ENCODE measurements around the gene SRCIN1.

The SRCIN1 gene

GRCh38 chr17:38617074-38617860 is 11.5 kb upstream of the SRCIN1 start:
- DNase-seq, result peak in 1 of 2 experiments; percentile 28

DNA sequence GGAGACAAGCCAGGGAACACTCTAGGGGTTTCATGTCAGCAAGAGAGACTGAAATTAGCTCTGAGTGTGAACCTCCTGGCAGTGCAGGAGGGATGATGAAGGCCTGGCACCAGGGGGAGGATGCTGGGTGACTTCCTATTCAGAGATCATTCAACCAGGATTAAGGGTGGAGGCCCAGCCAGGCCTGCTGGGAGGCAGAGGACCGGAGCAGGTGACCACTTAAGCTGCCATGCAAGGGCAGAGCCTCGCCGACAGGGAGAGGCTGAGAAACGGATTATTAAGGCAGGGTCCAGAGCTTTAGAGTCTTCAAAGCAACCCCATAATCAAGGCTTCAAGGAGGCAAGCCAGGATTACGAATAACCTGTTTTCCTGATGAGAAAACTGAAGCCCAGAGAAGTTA is 10.6 kb upstream of the SRCIN1 start:
- DNase-seq, result no peak

GRCh38 chr17:38613981-38614779 is 8.4 kb upstream of the SRCIN1 start:
- peak in 1 of 2 experiments; percentile 43 for DNase-seq

DNA sequence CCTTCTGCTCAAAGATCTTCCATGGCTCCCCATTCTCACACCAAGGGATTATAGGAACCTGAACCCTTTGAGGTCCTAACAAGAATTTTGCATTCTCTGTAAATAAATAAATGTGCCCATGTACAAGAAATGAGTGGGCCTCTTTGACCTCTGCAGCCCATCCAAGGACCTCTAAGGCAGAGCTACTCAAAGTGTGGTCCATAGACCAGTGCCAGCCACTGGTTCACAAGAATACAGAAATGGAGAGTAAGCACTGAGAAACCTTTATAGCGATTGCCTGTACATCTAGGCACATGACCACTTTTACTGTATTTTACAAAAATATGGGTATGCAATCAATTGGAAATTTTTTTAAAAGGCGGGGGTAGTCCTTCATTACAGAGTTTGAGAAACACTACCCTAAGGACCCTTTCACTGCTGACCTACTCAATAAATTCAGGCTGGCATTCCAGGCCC is 7.8 kb upstream of the SRCIN1 start:
- no peak for DNase-seq

DNA sequence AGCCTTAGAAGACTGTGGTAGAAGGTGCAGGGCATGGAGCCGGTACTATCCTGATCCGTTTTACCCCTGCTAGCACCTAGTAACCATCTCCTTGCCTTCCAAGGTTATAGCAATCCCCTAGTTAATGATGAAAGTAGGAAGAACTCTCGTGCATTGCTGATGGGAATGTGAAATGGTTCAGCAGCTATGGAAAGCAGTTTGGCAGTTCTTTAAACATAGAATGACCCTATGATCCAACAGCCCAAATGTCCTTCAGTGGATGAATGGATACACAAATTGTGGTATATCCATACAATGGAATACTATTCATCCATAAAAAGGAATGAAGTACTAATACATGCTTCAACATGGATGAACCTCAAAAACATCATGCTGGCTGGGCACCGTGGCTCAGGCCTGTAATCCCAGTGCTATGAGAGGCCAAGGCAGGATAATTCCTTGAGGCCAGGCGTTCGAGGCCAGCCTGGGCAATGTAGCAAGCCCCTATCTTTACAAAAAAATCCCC is 6.2 kb upstream of the SRCIN1 start:
- DNase-seq, result no peak

DNA sequence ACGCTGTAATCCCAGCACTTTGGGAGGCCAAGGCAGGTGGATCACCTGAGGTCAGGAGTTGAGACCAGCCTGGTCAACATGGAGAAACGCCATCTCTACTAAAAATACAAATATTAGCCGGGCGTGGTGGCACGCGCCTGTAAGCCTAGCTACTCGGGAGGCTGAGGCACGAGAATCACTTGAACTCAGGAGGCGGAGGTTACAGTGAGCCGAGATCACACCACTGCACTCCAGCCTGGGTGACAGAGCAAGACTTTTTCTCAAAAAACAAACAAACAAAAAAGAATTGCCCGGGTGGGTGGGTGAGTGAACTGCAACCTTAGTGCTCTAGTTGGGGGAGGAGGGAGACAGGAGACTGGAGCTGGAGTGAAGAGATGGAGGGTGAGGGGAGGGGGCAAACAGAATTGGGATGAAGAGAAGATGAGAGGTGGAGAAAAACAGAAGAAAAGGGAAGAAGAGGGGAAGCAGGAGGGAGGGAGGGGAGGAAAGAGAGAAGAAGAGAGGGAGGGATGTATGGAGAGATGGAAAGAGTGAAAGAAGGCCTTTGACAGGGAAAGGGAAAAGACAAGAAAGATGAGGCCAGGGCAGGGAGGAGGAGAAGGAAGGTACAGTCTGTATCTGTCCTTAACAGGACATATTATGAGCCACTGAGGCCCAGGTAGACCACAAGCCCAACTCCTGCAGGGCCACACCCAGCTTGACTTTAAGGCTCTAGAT is 5.5 kb upstream of the SRCIN1 start:
- no peak for DNase-seq

GRCh38 chr17:38609280-38610031 is 3.7 kb upstream of the SRCIN1 start:
- no peak for DNase-seq

- DNase-seq, result peak; percentile 21 to 49
Measured at GRCh38 chr17:38608648-38609047, 2.9 kb upstream of the SRCIN1 start.

- peak in 1 of 2 experiments; percentile 27 for DNase-seq
Measured at GRCh38 chr17:38606646-38607611, 1.2 kb upstream of the SRCIN1 start.

DNA sequence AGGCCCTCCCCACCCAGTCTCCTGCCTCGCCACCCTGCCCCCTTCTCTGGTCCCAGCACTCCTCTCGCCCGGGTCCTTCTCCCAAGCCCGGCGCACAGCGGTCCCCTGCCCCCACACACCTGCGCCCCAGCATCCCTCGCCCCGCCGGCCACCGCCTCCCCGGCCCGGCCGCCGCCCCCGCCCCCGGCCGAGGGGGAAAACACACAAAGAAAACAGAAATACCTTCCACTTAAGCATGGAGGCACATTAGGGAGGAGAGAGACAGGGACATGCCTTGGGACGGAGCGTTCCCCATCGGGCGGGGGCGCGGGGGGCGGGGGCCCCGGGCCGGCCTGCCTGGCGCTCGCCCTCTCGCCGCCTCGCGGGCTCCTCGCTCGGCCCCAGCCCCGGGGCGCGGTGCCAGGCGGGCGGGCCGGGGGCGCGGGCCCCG is 326 bp downstream of the SRCIN1 start:
- DNase-seq, result peak in 1 of 2 experiments; percentile 75

DNA sequence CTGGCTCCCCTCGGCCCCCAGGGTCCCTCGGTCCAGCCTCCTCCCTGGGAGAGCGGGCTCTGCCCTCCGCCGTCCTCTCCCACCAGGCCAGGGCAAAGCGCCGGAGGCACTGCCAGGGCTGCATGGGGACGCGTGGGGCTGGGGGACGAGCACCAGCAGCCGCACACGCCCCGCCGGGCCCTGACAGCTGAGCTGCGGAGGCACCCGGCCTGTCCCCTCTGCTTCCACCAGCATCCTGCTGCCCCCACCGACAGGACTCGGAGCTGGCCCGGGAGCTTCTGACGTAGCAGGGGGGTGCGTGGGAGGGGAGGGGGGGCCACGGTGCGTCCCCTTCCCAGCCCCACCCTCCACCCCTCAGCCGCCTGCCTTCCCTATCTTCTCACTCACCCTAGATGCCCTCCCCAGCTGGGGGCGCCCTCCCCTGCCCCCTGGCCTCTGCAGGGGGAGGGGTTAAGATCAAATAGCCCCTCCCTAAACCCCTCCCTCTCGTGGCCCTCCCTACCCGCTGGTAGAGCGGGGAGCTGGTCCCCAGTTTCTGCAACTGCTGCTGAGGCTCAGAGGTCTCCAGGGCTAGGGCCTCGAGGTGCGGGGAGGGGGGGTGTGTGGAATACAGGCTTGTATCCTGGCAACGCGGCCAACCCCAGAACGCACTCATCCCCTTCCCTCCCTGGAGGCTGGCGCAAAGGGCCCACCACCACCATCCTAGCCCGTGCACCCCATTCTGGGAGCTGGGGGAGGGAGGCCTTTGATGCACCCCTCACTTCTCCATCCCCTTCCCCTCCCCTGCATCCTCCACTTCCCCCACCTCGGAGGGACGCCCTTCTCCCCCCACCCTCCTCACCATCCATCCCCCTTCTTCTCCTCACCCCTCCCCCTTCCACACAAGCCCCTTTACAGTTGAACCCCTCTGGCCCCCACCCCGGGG is 1.0 kb downstream of the SRCIN1 start:
- DNase-seq, result peak; percentile 30 to 75

DNA sequence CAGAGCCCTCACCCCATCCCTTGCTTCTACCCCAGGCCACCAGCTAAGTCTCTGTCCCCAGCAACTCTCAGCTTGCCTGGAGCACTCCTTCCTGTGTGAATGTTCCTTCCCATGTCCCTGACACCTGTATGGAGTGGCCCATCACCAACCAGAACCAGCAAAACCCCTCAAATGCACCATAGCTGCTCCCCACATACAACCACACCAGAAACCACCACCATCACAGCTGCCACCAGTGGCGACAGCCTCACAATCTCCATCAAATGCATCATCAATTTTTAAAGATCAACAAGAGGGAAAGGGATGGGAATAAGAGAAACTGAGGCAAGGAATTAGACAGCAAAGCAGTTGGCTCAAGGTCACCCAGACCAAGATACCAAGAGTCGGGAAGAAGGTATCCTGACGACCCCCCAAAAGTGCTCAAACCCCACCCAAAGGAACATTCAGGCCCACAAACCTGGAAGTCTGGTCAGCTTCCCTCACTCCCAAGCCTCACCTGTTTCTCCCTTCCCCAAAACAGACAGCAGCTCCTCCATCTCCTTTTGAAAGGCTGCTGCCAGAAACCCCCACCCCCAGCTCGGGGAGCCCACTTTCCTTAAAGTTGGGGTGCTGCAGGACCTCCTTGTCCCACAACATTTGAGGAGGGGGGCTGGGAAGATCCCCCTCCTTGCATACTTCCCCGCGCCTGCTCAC is 1.8 kb downstream of the SRCIN1 start:
- no peak for DNase-seq

DNA sequence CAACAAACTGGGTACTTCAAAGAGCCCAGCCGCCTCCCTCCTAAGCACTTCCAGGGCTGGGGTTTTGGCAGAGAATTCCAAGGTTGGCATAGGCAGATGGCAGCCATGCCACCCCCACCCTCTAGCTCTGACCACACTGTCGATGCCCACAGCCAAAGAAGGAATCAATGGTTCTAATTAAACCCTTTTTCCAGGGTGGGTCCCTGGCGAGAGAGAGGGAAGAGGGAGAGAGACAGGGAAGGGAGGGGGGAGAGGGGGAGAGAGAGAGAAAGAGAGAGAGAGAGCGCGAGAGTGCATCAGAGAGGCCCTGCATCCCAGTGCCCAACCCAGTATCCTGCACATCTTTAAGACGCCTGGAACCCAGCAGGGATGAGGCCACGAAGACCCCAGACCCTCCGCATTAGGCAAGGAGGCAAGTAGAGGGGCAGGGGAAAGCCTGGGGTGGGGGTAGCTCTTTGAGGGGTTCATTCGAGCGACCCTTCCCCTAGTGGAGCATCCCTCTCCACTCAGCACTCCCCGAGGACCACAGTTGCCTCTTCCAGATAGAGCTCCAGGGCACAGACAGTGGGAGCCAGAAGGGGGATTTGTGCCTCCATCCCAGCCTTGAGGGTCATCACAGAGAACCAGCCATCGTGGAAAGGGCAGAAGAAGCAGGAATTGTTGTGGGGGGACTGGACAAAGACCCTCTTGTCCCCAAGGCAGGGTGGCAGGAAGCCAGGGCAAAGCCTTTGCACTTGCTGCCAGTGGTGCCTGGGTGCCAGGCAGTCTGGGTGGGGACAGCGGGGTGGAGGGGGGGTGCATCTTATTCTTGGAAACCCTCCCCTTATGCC is 2.6 kb downstream of the SRCIN1 start:
- DNase-seq, result no peak

DNA sequence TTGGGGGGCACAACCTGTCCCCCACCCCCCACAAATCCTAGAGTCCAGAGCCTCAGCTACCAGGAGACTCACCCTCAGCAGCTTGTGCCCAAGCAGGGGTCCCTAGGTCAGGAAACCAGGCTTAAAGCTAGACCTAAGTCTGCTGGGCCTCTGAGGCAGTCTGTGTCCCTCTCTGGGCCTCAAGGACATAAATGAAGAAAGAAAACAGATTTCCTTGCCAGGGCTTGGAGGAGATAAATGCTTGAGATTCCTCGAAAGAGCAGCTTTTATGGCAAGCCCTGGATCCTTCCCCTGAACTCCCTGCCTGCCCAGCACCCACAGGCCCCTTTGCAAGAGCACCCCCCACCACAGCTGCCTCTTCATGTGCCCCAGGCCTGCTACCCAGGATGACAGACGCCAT is 3.3 kb downstream of the SRCIN1 start:
- DNase-seq, result no peak

DNA sequence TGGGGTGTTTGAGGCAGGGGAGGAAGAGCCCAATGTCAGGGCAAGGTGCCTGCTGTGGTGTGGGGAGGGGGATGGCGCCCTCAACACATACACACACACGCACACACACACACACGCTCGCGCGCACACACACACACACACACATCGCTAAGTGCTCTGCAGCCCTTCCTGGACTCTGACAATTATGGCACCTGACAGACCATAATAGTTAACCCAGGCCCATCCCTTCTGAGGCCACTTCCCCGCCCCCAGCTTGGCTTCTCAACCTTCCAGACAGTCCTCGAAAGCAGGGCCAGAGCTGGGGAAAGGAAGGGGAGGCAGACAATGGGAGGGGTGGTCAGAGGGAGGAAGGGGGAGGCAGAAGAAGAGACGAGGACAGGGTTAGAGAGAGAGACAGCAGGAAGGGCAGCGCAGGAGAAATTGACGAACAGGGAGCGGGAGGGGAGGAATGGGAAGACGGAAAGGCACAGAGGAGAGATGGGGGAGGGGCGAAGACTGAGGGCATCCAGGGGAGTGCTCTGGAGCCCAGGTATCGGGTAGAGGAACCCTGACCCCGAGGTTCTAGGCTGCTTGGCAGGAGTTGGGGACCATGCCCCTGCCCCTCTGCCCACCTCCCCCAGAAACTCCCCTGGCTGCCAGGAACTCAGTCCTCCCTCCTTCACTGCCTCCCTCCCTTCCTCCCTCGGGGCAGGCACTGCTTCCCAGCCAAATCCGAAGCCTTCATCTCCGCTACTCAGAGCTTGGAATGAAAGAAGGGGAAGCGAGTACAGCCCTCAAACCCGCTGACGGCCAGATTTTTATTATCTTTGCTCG is 4.0 kb downstream of the SRCIN1 start:
- DNase-seq, result peak; percentile 89 to 94

- peak; percentile 98 to 99 for DNase-seq
Measured at GRCh38 chr17:38600906-38601305, 4.8 kb downstream of the SRCIN1 start.

GRCh38 chr17:38600416-38600815 is 5.3 kb downstream of the SRCIN1 start:
- DNase-seq, result peak; percentile 66 to 87
